Pancreas (tissue), 10 donors: ENCODE measurements around the gene MYO15B. TPM values are rescaled to one million over a fixed set of nuclear protein-coding genes. Genes with fewer than 3 reads are reported as not detected.

ENCODE experiments used
- ATAC-seq, 4 donors: fragments of 200-7000 bp; cut with Tn5 transposase; one replicate each; pipeline versions ENCODE4 v1.8.0 to v1.9.1; 2020; ENCODE audit warnings: mild to moderate bottlenecking in 4 of 4, moderate library complexity in 4 of 4
- DNase-seq, 6 donors: peaks; one replicate each; pipeline ENCODE4 v3.0.0-alpha.2; 2020
- FAIRE-seq: peaks from 2 replicates; lab custom pipeline; 2012; peaks lifted over from hg19 to GRCh38; lab: Jason Lieb, UNC
- H3K27ac ChIP-seq, 4 donors: fragments of 200-600 bp; sonication (generic); 1 replicate in 3 of 4; 2 replicates in 1 of 4; pipeline versions ENCODE4 v1.5.0 to v1.8.0; 2020
- H3K27me3 ChIP-seq, 4 donors: fragments of 200-600 bp; one replicate each; pipeline ENCODE4 v1.8.0; 2021
- H3K36me3 ChIP-seq, 3 donors: fragments of 200-600 bp; sonication (generic) in 1 of 3; one replicate each; pipeline versions ENCODE4 v1.5.0 to v1.8.0; 2020 to 2021
- H3K4me1 ChIP-seq, 3 donors: fragments of 200-600 bp; one replicate each; pipeline ENCODE4 v1.8.0; 2021
- H3K4me3 ChIP-seq, 4 donors: fragments of 200-600 bp; sonication (generic) in 2 of 4; one replicate each; pipeline versions ENCODE4 v1.5.0 to v1.8.0; 2020 to 2021
- H3K9me3 ChIP-seq, 4 donors: fragments of 200-600 bp; one replicate each; pipeline ENCODE4 v1.8.0; 2021
- CTCF ChIP-seq, 4 donors: fragments of 200-600 bp; sonication (generic) in 3 of 4; IDR thresholded peaks; one replicate each; pipeline versions ENCODE4 v1.5.0 to v1.8.0; 2021; ENCODE audit warnings: antibody characterized with exemption in 4 of 4
- WGBS, 2 donors: extraction: QIAGEN DNeasy Blood & Tissue Kit; methylation state at CpG; one replicate each; pipeline ENCODE4 v1.1.7; 2013; 5-methylcytosine and 5-hydroxymethylcytosine counted together
- intact Hi-C, 3 donors: fragments of 100-400 bp; cut with DNase I; formaldehyde crosslinking; loops; one replicate each; pipeline versions ENCODE4 v1.11.1 to v1.14.2; 2022
- polyA plus RNA-seq, 2 donors: library from polyadenylated mRNA; stranded (reverse); fragments of 200-250 nt; gene quantifications; one replicate each; pipeline ENCODE4 v1.2.3, GENCODE V29; 2013
- total RNA-seq, 6 donors: library from RNA; stranded (reverse); fragmentation: NEBNext Ultra II Directional in 4 of 6; extraction: Animal tissue kit (Norgen Biotek cat#: 25700) in 4 of 6; gene quantifications; one replicate each; pipeline versions ENCODE4 v1.2.1 to v1.2.4, GENCODE V29; 2021 to 2023
- donor health status: healthy with polysubstance abuse.
- donor health status: DM: no; HTN: no; CAD: no; lungs with moderate emphysema.
- donor health status: DM: no; HTN: no; CAD: no.
- donor health status: control.
- donor health status: control.
- donor health status: Bipolar disorder and iron deficiency.
- donor health status: DM: yes; HTN: yes; CAD: no.
- donor health status: DM: no; HTN: no; CAD: no.
- donor health status: DM: no; HTN: no; CAD: no.
- donor health status: DM: yes; HTN: yes; CAD: no.

MYO15B gene
- total and polyA plus RNA-seq, 8 donors: 25.9 to 325 (median 47.1) TPM

DNA sequence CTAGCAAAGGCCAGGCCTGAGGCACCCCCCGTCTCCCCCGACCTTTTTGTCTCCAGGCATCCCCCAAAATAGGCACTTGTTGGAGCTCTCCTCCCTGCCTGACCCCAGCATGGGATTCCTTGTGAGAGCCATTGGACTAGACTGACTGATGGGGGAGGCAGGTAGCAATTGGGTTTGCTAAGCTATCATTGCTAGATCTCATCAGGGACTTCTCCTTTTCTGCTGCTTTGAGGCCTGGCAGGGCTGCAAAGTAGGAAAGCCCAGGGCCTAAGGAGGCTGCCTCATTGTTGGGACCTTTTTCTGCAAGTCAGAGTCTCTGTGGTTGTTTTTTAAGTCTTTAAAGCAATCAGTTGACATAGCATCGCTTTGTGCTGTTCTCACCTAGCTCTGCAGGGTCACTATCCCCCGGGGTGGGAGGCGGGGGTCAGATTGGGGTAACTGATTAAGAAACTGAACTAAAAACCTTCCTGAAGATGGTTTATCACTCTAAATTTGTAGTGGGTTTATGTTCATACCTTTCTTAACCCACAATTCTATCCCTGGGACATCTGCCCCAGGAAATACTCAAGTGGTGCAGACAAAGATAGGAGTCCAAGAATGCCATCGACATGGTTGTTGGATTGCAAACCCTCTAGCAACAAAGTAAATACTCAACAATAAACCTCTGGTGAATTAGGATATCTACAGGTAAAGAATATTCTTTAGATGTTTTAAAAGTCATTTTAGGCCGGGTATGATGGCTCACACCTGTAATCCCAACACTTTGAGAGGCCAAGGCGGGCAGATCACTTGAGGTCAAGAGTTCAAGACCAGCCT is 34.1 kb upstream of the MYO15B start:
- Histone ChIP-seq H3K27me3 (no peaks in the 10 kb centered on the region), H3K36me3 (no peaks in the 10 kb centered on the region), H3K4me1 (peaks cover 49 to 54% (median 50%) of the 10 kb centered on the region in 3 donors), H3K27ac (peak overlapping the region in 2 of 4 donors; percentile 16 to 23), H3K4me3 (no peak overlapping the region), H3K9me3 (no peaks in the 10 kb centered on the region)
- WGBS, 2 donors: 82% methylated on average over 8 of the region's 8 CpGs
- FAIRE-seq (no peak), DNase-seq (no peak), ATAC-seq (no peak)
- TF ChIP-seq CTCF (IDR thresholded peaks at IDR 0.05): no peak
- intact Hi-C loops: no loop called here

GRCh38 chr17:75555679-75556153 is 31.9 kb upstream of the MYO15B start:
- ATAC-seq (no peak), FAIRE-seq (no peak), DNase-seq (peak in 1 of 6 donors; percentile 83)
- peak overlapping the region in 3 of 4 donors; percentile 92 to 93 (median 93) for H3K27ac ChIP-seq
- WGBS, 2 donors: 73 to 76% methylated on average over 21 of the region's 21 CpGs
- peaks cover 45 to 48% (median 47%) of the 10 kb centered on the region in 3 donors for H3K4me1 ChIP-seq
- intact Hi-C loops: no loop called here
- no peaks in the 10 kb centered on the region for H3K9me3 ChIP-seq
- H3K36me3 ChIP-seq: no peaks in the 10 kb centered on the region
- no peak overlapping the region for H3K4me3 ChIP-seq
- no peaks in the 10 kb centered on the region for H3K27me3 ChIP-seq
- no peak for TF ChIP-seq CTCF (IDR thresholded peaks at IDR 0.05)

- Histone ChIP-seq H3K27me3 (no peaks in the 10 kb centered on the region), H3K27ac (peak overlapping the region; percentile 89 to 93 (median 92)), H3K9me3 (no peaks in the 10 kb centered on the region), H3K4me1 (peaks cover 40 to 42% (median 41%) of the 10 kb centered on the region in 3 donors), H3K4me3 (no peak overlapping the region), H3K36me3 (peaks cover 0 to under 1% (median 0%) of the 10 kb centered on the region in 3 donors)
- WGBS, 2 donors: 7 to 11% methylated on average over 15 of the region's 15 CpGs
- TF ChIP-seq CTCF (IDR thresholded peaks at IDR 0.05): no peak
- intact Hi-C loops: no loop called here
- FAIRE-seq: no peak
- DNase-seq: peak; percentile 90 to 100 (median 99)
- ATAC-seq: peak; percentile 87 to 92 (median 89)
These were observed 30.3 kb upstream of the MYO15B start for GRCh38 chr17:75557075-75557851.

DNA sequence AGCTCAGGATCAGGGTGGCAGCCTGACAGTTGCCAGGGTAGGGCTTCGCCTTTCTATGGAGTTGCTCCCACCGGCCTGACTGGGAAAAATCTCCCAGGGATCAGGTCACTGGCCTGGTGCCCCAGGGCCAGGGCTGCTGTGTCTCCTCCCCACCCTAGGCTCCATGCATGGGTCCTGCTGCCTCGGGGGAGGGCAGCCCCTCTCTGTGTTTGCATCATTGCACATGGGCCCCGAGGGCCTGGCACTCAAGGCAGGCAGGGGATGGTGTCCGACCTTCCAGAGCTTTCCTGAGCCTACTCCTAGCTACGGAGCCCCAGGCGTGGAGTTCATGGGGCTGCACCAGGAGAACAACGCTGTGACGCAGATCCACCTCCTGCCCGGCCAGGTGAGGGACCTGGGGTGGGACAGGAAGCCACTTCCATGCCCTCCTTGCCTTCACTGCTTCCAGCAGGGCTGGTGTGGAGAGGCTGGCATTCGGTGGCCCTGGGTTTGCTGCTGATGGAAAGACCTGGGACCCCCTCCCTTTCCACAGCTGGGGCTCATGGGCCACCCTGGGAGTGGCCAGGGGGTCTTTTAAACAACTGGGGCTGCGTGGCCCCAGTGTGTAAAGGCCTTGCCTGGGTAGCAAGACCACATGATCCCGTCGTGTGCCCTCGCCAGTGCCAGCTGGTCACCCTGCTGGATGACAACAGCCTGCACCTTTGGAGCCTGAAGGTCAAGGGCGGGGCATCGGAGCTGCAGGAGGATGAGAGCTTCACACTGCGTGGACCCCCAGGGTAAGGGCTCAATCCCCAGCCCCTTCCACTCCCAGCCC is 29.5 kb upstream of the MYO15B start:
- intact Hi-C loops: no loop called here
- no peak for FAIRE-seq
- TF ChIP-seq CTCF (IDR thresholded peaks at IDR 0.05): no peak
- peaks cover 0 to 8% (median 4%) of the 10 kb centered on the region in 3 donors for H3K36me3 ChIP-seq
- H3K4me1 ChIP-seq: peaks cover 40 to 42% (median 41%) of the 10 kb centered on the region in 3 donors
- no peaks in the 10 kb centered on the region for H3K9me3 ChIP-seq
- no peaks in the 10 kb centered on the region for H3K27me3 ChIP-seq
- peak overlapping the region in 1 of 4 donors; percentile 25 for H3K4me3 ChIP-seq
- peak in 3 of 6 donors; percentile 53 to 84 (median 71) for DNase-seq
- 19 to 22% methylated on average over 16 to 18 of the region's 18 CpGs for WGBS, 2 donors
- ATAC-seq: peak in 2 of 4 donors; percentile 0
- H3K27ac ChIP-seq: peak overlapping the region; percentile 89 to 93 (median 92)
